Measurements from ENCODE around the gene SIAH2.
A peak's percentile ranks its signal among the peaks of the same experiment; 100 is the strongest.

Gene SIAH2

GRCh38 chr3:150739200-150739863 is 23.6 kb downstream of the SIAH2 start:
- no peaks in the 10 kb centered on the region for H3K9me3 ChIP-seq (ENCODE audit: low read length)
- peaks cover 70% of the 10 kb centered on the region for H3K4me1 ChIP-seq (ENCODE audit: insufficient read depth, low read length, severe bottlenecking)
- no peak overlapping the region for H2AFZ ChIP-seq (ENCODE audit: low read length)
- H3K4me2 ChIP-seq (ENCODE audit: low read length) = peak overlapping the region; percentile 53
- H3K79me2 ChIP-seq (ENCODE audit: insufficient read depth, low read length) = peaks cover 15% of the 10 kb centered on the region
- peak overlapping the region; percentile 34 for H3K9ac ChIP-seq (ENCODE audit: low read length)
- H3K9me2 ChIP-seq (ENCODE audit: low read depth, low read length) = no peaks in the 10 kb centered on the region
- H4K20me1 ChIP-seq (ENCODE audit: insufficient read depth, low read length) = no peaks in the 10 kb centered on the region
- peak overlapping the region; percentile 21 for H3K4me3 ChIP-seq (ENCODE audit: low read depth, low read length, poor library complexity, severe bottlenecking)
- H3K36me3 ChIP-seq (ENCODE audit: insufficient read depth, low read length) = peaks cover 28% of the 10 kb centered on the region
- peak overlapping the region; percentile 87 for H3K27ac ChIP-seq (ENCODE audit: low read depth, low read length, poor library complexity, severe bottlenecking)
- H3F3A ChIP-seq (ENCODE audit: insufficient read depth, low read length) = no peaks in the 10 kb centered on the region; the same call in 1 of the 2 replicates
- H3K27me3 ChIP-seq (ENCODE audit: insufficient read depth, low read length) = no peaks in the 10 kb centered on the region
- TF ChIP-seq, protein P1, sequence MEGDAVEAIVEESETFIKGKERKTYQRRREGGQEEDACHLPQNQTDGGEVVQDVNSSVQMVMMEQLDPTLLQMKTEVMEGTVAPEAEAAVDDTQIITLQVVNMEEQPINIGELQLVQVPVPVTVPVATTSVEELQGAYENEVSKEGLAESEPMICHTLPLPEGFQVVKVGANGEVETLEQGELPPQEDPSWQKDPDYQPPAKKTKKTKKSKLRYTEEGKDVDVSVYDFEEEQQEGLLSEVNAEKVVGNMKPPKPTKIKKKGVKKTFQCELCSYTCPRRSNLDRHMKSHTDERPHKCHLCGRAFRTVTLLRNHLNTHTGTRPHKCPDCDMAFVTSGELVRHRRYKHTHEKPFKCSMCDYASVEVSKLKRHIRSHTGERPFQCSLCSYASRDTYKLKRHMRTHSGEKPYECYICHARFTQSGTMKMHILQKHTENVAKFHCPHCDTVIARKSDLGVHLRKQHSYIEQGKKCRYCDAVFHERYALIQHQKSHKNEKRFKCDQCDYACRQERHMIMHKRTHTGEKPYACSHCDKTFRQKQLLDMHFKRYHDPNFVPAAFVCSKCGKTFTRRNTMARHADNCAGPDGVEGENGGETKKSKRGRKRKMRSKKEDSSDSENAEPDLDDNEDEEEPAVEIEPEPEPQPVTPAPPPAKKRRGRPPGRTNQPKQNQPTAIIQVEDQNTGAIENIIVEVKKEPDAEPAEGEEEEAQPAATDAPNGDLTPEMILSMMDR (IDR thresholded peaks at IDR 0.05; ENCODE audit: low read length) = no peak
- TF ChIP-seq EZH2 (IDR thresholded peaks at IDR 0.05; ENCODE audit: borderline replicate concordance, low read length) = no peak

DNA sequence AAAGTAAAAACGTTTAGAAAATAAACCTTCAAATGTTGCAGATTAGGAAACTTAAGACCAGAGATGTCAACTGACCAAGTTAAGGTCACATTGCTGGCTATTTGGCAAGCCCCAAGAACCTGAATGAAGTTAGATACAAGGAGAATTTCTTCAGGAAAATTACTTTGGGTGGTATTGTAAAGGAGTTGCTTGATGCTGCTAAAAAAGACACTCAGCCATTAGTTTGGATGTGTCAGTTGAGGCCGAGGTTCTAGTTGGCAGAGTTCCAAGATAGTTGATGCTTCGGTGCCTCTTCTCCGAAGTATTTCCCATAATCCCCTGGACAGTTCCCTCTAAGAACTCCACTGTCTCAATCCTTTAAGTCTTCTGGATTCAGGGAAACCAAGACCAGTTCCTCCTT is 24.3 kb downstream of the SIAH2 start:
- no peaks in the 10 kb centered on the region for H3K27me3 ChIP-seq (ENCODE audit: insufficient read depth, low read length)
- H3K79me2 ChIP-seq (ENCODE audit: insufficient read depth, low read length) = peaks cover 8% of the 10 kb centered on the region; the same call in 1 of the 2 replicates
- no peaks in the 10 kb centered on the region for H3K9me2 ChIP-seq (ENCODE audit: low read depth, low read length)
- H3K36me3 ChIP-seq (ENCODE audit: insufficient read depth, low read length) = peaks cover 28% of the 10 kb centered on the region
- H3K4me3 ChIP-seq (ENCODE audit: low read depth, low read length, poor library complexity, severe bottlenecking) = no peak overlapping the region
- no peak overlapping the region for H3K9ac ChIP-seq (ENCODE audit: low read length)
- H4K20me1 ChIP-seq (ENCODE audit: insufficient read depth, low read length) = no peaks in the 10 kb centered on the region
- no peak overlapping the region for H2AFZ ChIP-seq (ENCODE audit: low read length)
- TF ChIP-seq, protein P1 (IDR thresholded peaks at IDR 0.05; ENCODE audit: low read length) = no peak
- TF ChIP-seq EZH2 (IDR thresholded peaks at IDR 0.05; ENCODE audit: borderline replicate concordance, low read length) = no peak
- no peaks in the 10 kb centered on the region; the same call in 1 of the 2 replicates for H3F3A ChIP-seq (ENCODE audit: insufficient read depth, low read length)
- H3K9me3 ChIP-seq (ENCODE audit: low read length) = no peaks in the 10 kb centered on the region
- peak overlapping the region; percentile 53 for H3K4me2 ChIP-seq (ENCODE audit: low read length)
- peaks cover 64% of the 10 kb centered on the region for H3K4me1 ChIP-seq (ENCODE audit: insufficient read depth, low read length, severe bottlenecking)
- H3K27ac ChIP-seq (ENCODE audit: low read depth, low read length, poor library complexity, severe bottlenecking) = peak overlapping the region; percentile 87

GRCh38 chr3:150737874-150738679 is 24.9 kb downstream of the SIAH2 start:
- H3K27ac ChIP-seq (ENCODE audit: low read depth, low read length, poor library complexity, severe bottlenecking) = peak overlapping the region; percentile 87
- no peaks in the 10 kb centered on the region; the same call in 1 of the 2 replicates for H3F3A ChIP-seq (ENCODE audit: insufficient read depth, low read length)
- H3K4me1 ChIP-seq (ENCODE audit: insufficient read depth, low read length, severe bottlenecking) = peaks cover 58% of the 10 kb centered on the region
- H3K9me2 ChIP-seq (ENCODE audit: low read depth, low read length) = no peaks in the 10 kb centered on the region
- no peak overlapping the region for H3K4me3 ChIP-seq (ENCODE audit: low read depth, low read length, poor library complexity, severe bottlenecking)
- no peaks in the 10 kb centered on the region for H4K20me1 ChIP-seq (ENCODE audit: insufficient read depth, low read length)
- peaks cover 28% of the 10 kb centered on the region for H3K36me3 ChIP-seq (ENCODE audit: insufficient read depth, low read length)
- H3K27me3 ChIP-seq (ENCODE audit: insufficient read depth, low read length) = no peaks in the 10 kb centered on the region
- no peak overlapping the region for H3K9ac ChIP-seq (ENCODE audit: low read length)
- TF ChIP-seq EZH2 (IDR thresholded peaks at IDR 0.05; ENCODE audit: borderline replicate concordance, low read length) = no peak
- TF ChIP-seq, protein P1 (IDR thresholded peaks at IDR 0.05; ENCODE audit: low read length) = no peak
- H3K4me2 ChIP-seq (ENCODE audit: low read length) = peak overlapping the region; percentile 53; the same call in 1 of the 2 replicates
- peaks cover 3% of the 10 kb centered on the region; the same call in 1 of the 2 replicates for H3K79me2 ChIP-seq (ENCODE audit: insufficient read depth, low read length)
- H2AFZ ChIP-seq (ENCODE audit: low read length) = no peak overlapping the region
- H3K9me3 ChIP-seq (ENCODE audit: low read length) = no peaks in the 10 kb centered on the region
